Liver (tissue), 9 donors: Measurements from ENCODE around the gene JAG2. TPM values are rescaled to one million over a fixed set of nuclear protein-coding genes. Genes with fewer than 3 reads are reported as not detected.

ENCODE experiments used
- DNase-seq: peaks from one replicate; pipeline ENCODE4 v3.0.0-alpha.2; 2017; ENCODE audit warnings: low spot score
- H3K27ac ChIP-seq, 2 donors: one replicate each; pipeline ENCODE4 v1.7.0; 2013; ENCODE audit warnings: inconsistent platforms in 2 of 2, low read length in 2 of 2, control low read depth in 1 of 2, low read depth in 1 of 2, mild to moderate bottlenecking in 1 of 2
- H3K27me3 ChIP-seq, 4 donors: one replicate each; pipeline versions ENCODE4 v1.6.1 to v1.7.0; 2013; ENCODE audit warnings: low read length in 3 of 4, inconsistent platforms in 1 of 4, mild to moderate bottlenecking in 1 of 4, moderate library complexity in 1 of 4; ENCODE audit not compliant: control insufficient read depth in 4 of 4, insufficient read depth in 4 of 4
- H3K36me3 ChIP-seq, 4 donors: one replicate each; pipeline versions ENCODE4 v1.6.1 to v1.7.0; 2013; ENCODE audit warnings: low read length in 3 of 4, mild to moderate bottlenecking in 3 of 4, low read depth in 1 of 4, moderate library complexity in 1 of 4; ENCODE audit not compliant: control insufficient read depth in 4 of 4, insufficient read depth in 3 of 4
- H3K4me1 ChIP-seq, 4 donors: one replicate each; pipeline versions ENCODE4 v1.6.1 to v1.7.0; 2013; ENCODE audit warnings: low read length in 3 of 4, mild to moderate bottlenecking in 3 of 4, moderate library complexity in 1 of 4; ENCODE audit not compliant: control insufficient read depth in 4 of 4, insufficient read depth in 4 of 4
- H3K4me3 ChIP-seq, 3 donors: one replicate each; pipeline versions ENCODE4 v1.6.1 to v1.7.0; 2013; ENCODE audit warnings: low read length in 3 of 3, control low read depth in 1 of 3, low read depth in 1 of 3, mild to moderate bottlenecking in 1 of 3
- H3K9ac ChIP-seq, 2 donors: one replicate each; pipeline ENCODE4 v1.7.0; 2013; ENCODE audit warnings: low read length in 2 of 2, mild to moderate bottlenecking in 2 of 2, moderate library complexity in 2 of 2, control low read depth in 1 of 2, low read depth in 1 of 2
- H3K9me3 ChIP-seq, 4 donors: one replicate each; pipeline versions ENCODE4 v1.6.1 to v1.7.0; 2013; ENCODE audit warnings: low read length in 3 of 4; ENCODE audit not compliant: control insufficient read depth in 4 of 4
- ATF3 ChIP-seq: IDR thresholded peaks from 2 replicates; pipeline ENCODE4 v1.6.1; 2016; ENCODE audit warnings: antibody characterized with exemption
- CTCF ChIP-seq: fragments of 150-350 bp; IDR thresholded peaks from 2 replicates; pipeline ENCODE4 v1.5.1; 2017; ENCODE audit warnings: improper control_type of control experiment, low read depth, low read length; ENCODE audit not compliant: missing input control
- EGR1 ChIP-seq, 2 donors: IDR thresholded peaks; 2 replicates each; pipeline ENCODE4 v1.6.1; 2016 to 2018; ENCODE audit warnings: antibody characterized with exemption in 2 of 2, low read depth in 2 of 2
- FOXA1 ChIP-seq: IDR thresholded peaks from 2 replicates; pipeline ENCODE4 v1.6.1; 2016; ENCODE audit warnings: antibody characterized with exemption
- GABPA ChIP-seq, 2 donors: IDR thresholded peaks in 1 of 2; conservative IDR thresholded peaks in 1 of 2; 2 replicates each; pipeline ENCODE4 v1.6.1; 2016; ENCODE audit warnings: antibody characterized with exemption in 2 of 2, mild to moderate bottlenecking in 1 of 2, moderate library complexity in 1 of 2
- HNF4A ChIP-seq, 2 donors: conservative IDR thresholded peaks; 2 replicates each; pipeline ENCODE4 v1.6.1; 2016; ENCODE audit warnings: antibody characterized with exemption in 2 of 2, mild to moderate bottlenecking in 2 of 2
- JUND ChIP-seq, 2 donors: IDR thresholded peaks; 2 replicates each; pipeline ENCODE4 v1.6.1; 2016; ENCODE audit warnings: antibody characterized with exemption in 2 of 2
- MAX ChIP-seq: IDR thresholded peaks from 2 replicates; pipeline ENCODE4 v1.6.1; 2016; ENCODE audit warnings: antibody characterized with exemption
- RAD21 ChIP-seq, 2 donors: IDR thresholded peaks; 2 replicates each; pipeline ENCODE4 v1.6.1; 2016; ENCODE audit warnings: antibody characterized with exemption in 2 of 2, mild to moderate bottlenecking in 2 of 2
- REST ChIP-seq: IDR thresholded peaks from 2 replicates; pipeline ENCODE4 v1.6.1; 2016; ENCODE audit warnings: antibody characterized with exemption, mild to moderate bottlenecking
- TAF1 ChIP-seq: conservative IDR thresholded peaks from 2 replicates; pipeline ENCODE4 v1.6.1; 2016; ENCODE audit warnings: antibody characterized with exemption, mild to moderate bottlenecking
- YY1 ChIP-seq: IDR thresholded peaks from 2 replicates; pipeline ENCODE4 v1.6.1; 2016; ENCODE audit warnings: antibody characterized with exemption, mild to moderate bottlenecking
- ZBTB33 ChIP-seq: IDR thresholded peaks from 2 replicates; pipeline ENCODE4 v1.6.1; 2016; ENCODE audit warnings: antibody characterized with exemption
- WGBS: extraction: QIAGEN DNeasy Blood & Tissue Kit; methylation state at CpG from one replicate; pipeline ENCODE4 v1.1.7; 2013; 5-methylcytosine and 5-hydroxymethylcytosine counted together
- polyA plus RNA-seq, 2 donors: library from polyadenylated mRNA; stranded (reverse) in 1 of 2; unstranded in 1 of 2; fragments of 200-250 nt in 1 of 2; fragments of >200 nt in 1 of 2; fragmentation: Nextera tagmentation in 1 of 2; extraction: Ambion mirVana in 1 of 2; gene quantifications; one replicate each; pipeline versions ENCODE4 v1.2.1 to v1.2.3, GENCODE V29; 2013 to 2015
- total RNA-seq, 2 donors: library from RNA; depleted of rRNA; stranded (reverse); fragments of >200 nt; gene quantifications; one replicate each; pipeline ENCODE4 v1.2.3, GENCODE V29; 2014
- donor health status: healthy.
- donor health status: healthy.
- donor health status: healthy.
- donor health status: healthy.
- donor health status: healthy.

The JAG2 gene
- total and polyA plus RNA-seq, 4 donors, result 0.24 to 1.0 (median 0.54) TPM

- no peak overlapping the region for H3K9ac ChIP-seq
- WGBS, result 67% methylated on average over 9 of the region's 9 CpGs
- H3K4me3 ChIP-seq, result no peak overlapping the region
- H3K27me3 ChIP-seq, result peaks cover 0 to 6% (median 0%) of the 10 kb centered on the region in 4 donors
- no peak for DNase-seq
- TF ChIP-seq HNF4A (conservative IDR thresholded peaks at IDR 0.05) (no peak), JUND (IDR thresholded peaks at IDR 0.05) (no peak), RAD21 (IDR thresholded peaks at IDR 0.05) (no peak), REST (no peak)
- H3K27ac ChIP-seq, result no peak overlapping the region
- H3K36me3 ChIP-seq, result no peaks in the 10 kb centered on the region
- H3K9me3 ChIP-seq, result no peaks in the 10 kb centered on the region
- no peaks in the 10 kb centered on the region for H3K4me1 ChIP-seq
Observed at GRCh38 chr14:105107781-105108515, 60.6 kb downstream of the JAG2 start.

- Histone ChIP-seq H3K36me3 (no peaks in the 10 kb centered on the region), H3K9ac (no peak overlapping the region), H3K27ac (no peak overlapping the region), H3K9me3 (no peaks in the 10 kb centered on the region), H3K27me3 (peaks cover 0 to 6% (median 0%) of the 10 kb centered on the region in 4 donors), H3K4me1 (no peaks in the 10 kb centered on the region), H3K4me3 (no peak overlapping the region)
- TF ChIP-seq ATF3 (no peak), GABPA (IDR thresholded peaks at IDR 0.05 in 1 of 2, conservative IDR thresholded peaks at IDR 0.05 in 1 of 2) (no peak)
- 92% methylated on average over 7 of the region's 7 CpGs for WGBS
- no peak for DNase-seq
Observed at GRCh38 chr14:105107351-105107750, 61.2 kb downstream of the JAG2 start.

- Histone ChIP-seq H3K27me3 (peaks cover 0 to 6% (median 0%) of the 10 kb centered on the region in 4 donors), H3K4me1 (no peaks in the 10 kb centered on the region)
- WGBS, result 66% methylated on average over 7 of the region's 7 CpGs
- TF ChIP-seq YY1, result no peak
- no peak for TF ChIP-seq CTCF
- no peak for TF ChIP-seq HNF4A (conservative IDR thresholded peaks at IDR 0.05)
- no peak for TF ChIP-seq JUND (IDR thresholded peaks at IDR 0.05)
- TF ChIP-seq FOXA1, result no peak
- TF ChIP-seq GABPA (IDR thresholded peaks at IDR 0.05 in 1 of 2, conservative IDR thresholded peaks at IDR 0.05 in 1 of 2), result no peak
- no peak for TF ChIP-seq ATF3
- TF ChIP-seq RAD21 (IDR thresholded peaks at IDR 0.05), result no peak
- no peak for TF ChIP-seq EGR1 (IDR thresholded peaks at IDR 0.05; ENCODE audit: low read depth in 2 of 2)
- TF ChIP-seq MAX, result no peak
- no peak for TF ChIP-seq ZBTB33
- TF ChIP-seq TAF1, result no peak
- TF ChIP-seq REST, result no peak
Observed at GRCh38 chr14:105105158-105105557, 63.4 kb downstream of the JAG2 start.

More at GRCh38 chr14:105105158-105105557, 63.4 kb downstream of the JAG2 start:
- no peak for DNase-seq
- no peak overlapping the region for H3K9ac ChIP-seq
- H3K27ac ChIP-seq, result no peak overlapping the region
- H3K4me3 ChIP-seq, result no peak overlapping the region
- H3K36me3 ChIP-seq, result no peaks in the 10 kb centered on the region
- no peaks in the 10 kb centered on the region for H3K9me3 ChIP-seq
